Fibroblast of the conjunctiva (primary cell): ENCODE measurements around the gene IL1F10.
"Not testable (repeated sequence)": the region's sequence is repeated elsewhere in the genome, so short reads cannot be mapped to it uniquely, and the experiment has no call there.

ENCODE experiments used
- DNase-seq: peaks from one replicate; pipeline ENCODE4 v3.0.0-alpha.2; 2010; ENCODE audit warnings: low read depth

The IL1F10 gene

GRCh38 chr2:113081488-113082210, 13.9 kb downstream of the IL1F10 start:
- DNase-seq: no peak

DNA sequence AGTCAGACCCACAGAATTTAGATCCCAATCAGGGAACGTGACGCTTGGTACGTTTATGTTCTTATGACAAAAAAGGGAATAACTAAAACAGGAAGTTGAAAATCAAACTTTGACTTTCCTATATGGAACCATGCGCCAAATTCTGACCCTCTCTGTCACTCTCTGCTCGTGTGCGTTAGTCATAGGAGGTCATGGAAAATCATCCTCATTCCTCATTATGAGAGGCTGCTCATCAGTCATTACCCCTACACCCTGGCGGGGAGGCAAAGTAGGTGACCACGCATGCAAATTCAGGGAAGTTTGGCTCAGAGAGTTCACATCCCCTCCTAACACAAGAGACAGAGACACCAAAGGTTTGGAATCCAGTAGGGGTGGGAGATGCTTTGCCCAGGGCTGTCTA, 15.5 kb downstream of the IL1F10 start:
- DNase-seq: no peak

DNA sequence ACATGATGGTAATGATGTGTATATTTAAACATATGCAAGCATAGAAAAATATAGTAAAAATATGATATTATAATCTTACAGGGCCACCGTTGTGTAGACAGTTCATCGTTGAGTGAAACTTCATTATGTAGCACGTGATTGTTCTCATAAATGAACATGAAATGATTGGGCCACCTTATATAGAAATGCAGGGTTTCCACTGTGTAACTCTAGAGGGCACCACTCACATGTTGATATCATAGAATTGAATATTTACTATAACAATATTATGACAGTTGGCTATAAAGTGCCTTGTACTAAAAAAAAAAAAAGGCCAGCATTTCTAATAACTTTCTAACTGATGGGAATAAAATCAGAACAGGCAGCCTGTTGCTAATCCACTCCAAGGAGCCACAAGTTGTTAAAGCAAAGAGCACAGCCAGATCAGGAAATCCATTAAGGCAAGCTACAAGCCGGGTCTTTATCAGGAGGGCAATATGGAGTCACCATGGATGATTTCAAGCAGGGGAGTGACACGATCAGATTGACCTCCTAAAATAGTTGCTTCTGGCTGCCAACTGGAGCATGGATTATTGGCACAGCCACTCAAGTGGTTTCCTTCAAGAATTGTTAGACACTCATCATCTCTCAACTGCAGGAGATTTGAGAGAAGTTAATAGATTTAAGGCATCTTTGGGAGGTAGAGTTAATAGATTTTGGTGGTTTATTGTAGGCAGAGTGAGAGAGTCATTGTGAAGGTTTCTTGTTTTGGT, 16.7 kb downstream of the IL1F10 start:
- no peak for DNase-seq

DNA sequence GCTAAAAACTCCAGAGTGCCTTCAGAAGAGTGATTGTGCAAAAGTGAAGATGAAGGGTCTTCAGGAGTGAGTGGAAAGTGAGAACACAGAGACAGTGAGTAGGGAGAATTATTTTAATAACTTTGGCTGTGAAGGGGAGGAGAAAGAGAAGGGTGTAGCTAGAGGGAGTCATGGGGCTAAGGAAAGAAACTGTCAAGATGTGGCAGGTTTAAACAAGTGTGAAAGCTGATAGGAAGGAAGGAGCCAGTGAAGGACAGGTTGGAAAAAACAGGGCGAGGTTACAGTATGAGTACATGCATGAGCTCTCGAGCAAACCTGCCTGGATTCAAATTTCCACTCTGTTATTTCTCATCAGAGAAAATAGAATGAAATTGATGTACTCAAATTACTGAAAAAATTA, 17.8 kb downstream of the IL1F10 start:
- DNase-seq: no peak

- DNase-seq: no peak
Measured at GRCh38 chr2:113088213-113088992, 20.6 kb downstream of the IL1F10 start.

DNA sequence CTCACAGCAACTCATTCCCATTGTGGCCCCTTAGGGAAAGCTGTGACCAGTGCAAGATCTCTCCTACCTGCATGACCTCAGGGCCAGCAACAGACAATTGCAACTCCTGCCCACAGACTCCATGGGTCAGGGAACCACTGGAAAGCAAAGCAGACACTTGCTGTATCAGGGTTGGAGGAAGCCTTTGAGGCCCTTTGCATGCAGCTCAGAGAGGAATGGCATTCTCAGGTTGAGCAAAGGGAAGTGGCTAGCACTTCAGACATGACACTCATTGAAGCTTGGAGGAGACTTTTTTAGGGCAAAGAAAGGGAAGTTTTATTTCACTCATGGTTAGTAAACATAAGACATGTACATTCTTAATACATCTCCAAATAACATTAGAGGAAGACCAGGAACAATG, 22.1 kb downstream of the IL1F10 start:
- no peak for DNase-seq

GRCh38 chr2:113091231-113091896, 23.6 kb downstream of the IL1F10 start:
- DNase-seq: no peak

DNA sequence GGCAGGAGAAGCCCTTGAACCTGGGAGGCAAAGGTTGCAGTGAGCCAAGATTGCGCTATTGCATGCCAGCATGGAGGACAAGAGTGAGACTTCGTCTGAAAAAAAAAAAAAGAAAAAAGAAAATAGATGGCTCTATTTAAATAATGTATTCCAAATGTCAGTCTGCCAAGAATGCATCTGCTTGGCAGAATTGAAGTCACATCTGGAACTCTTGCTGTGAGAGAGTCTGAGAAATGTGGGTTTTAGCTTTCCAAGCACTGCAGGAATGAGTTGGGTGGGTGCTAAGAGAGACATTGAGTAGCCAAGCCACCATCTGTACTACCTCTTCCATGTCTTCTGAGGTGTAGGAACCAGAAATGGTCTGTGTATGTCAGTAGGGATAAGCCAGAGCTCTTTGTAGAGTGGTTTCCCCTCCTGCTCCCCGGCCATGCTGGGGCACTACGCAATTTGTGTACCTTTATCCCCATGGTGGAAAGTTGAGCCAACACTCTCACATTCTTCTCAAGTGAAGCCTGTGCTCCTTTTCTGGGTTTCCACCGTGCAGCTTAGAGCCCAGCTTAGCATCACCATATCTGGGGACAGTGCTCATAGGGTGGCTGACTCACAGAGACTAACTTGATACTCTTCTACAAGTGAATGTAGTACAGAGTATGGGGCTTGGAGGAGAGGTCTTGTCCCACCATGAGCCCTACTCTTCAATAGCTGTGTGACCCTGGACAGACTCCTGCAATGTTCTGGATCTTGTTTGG, 25.3 kb downstream of the IL1F10 start:
- no peak for DNase-seq

- no peak for DNase-seq
Measured at GRCh38 chr2:113093613-113093977, 25.8 kb downstream of the IL1F10 start.

DNA sequence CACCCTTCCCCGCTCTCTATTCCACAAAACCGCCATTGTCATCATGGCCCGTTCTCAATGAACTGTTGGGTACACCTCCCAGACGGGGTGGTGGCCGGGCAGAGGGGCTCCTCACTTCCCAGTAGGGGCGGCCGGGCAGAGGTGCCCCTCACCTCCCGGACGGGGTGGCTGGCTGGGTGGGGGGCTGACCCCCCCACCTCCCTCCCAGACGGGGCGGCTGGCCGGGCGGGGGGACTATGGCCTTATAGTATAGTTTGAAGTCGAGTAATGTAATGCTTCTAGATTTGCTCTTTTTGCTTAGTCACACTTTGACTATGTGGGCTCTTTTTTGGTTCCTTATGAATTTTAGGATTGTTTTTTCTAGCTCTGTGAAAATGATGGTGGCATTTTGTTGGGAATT, 28.5 kb downstream of the IL1F10 start:
- not testable (repeated sequence) for DNase-seq

DNA sequence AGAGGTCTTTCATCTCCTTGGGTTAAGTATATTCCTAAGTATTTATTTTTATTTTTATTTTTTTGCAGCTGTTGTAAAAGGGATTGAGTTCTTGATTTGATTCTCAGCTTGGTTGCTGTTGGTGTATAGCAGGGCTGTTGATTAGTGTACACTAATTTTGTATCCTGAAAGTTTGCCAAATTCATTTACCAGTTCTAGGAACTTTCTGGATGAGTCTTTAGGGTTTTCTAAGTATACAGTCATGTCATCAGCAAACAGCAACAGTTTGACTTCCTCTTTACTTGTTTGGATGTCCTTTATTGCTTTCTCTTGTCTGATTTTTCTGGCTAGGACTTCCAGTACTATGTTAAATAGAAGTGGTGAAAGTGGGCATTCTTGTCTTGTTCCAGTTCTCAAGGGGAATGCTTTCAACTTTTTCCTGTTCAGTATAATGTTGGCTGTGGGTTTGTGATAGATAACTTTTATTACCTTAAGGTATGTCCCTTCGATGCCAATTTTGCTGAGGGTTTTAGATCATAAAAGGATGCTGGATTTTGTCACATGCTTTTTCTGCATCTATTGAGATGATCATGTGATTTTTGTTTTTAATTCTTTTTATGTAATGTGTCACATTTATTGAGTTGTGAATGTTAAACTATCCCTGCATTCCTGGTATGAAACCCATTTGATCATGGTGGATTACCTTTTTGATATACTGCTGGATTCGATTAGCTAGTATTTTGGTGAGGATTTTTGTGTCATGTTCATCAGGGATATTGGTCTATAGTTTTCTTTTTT, 29.3 kb downstream of the IL1F10 start:
- DNase-seq: not testable (repeated sequence)

- no peak for DNase-seq
Measured at GRCh38 chr2:113098041-113098440, 30.3 kb downstream of the IL1F10 start.

- no peak for DNase-seq
Measured at GRCh38 chr2:113098532-113098931, 30.8 kb downstream of the IL1F10 start.

DNA sequence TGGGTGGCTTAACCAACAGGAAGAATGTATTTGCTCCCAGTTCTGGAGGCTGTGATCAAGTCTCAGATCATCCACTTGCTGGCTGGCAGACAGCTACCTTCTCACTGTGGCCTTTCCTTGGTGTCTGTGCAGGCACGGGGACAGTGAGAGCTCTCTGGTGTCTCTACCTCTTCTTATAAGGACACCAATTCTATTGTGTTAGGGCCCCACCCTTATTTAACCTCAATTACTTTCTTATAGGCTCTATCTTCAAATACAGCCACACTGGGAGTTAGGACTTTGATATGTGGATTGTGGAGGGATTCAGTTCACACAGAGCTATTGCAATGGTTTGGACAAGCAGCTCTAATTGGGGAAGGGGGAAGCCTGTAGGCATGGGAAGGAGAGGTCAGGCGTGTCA, 34.4 kb downstream of the IL1F10 start:
- DNase-seq: no peak

DNA sequence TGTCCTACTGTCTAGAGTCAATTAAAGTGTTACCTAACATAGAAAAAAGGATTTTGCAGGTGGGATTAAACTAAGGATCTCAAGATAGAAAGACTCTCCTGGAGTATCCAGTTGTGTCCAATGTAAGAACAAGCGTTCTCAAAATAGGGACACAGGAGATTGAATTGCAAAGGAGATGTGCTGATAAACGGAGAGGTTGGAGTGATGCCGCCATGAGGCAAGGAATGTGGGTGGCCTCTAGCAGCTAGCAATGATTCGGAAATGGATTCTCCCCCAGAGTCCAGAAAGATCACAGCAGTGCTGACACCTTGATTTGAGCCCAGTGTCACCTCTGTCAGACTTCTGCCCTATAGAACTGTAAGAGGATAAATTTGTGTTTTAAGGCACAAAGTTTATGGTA, 35.5 kb downstream of the IL1F10 start:
- DNase-seq: no peak

- no peak for DNase-seq
Measured at GRCh38 chr2:113104054-113104611, 36.4 kb downstream of the IL1F10 start.

GRCh38 chr2:113105047-113105785, 37.4 kb downstream of the IL1F10 start:
- DNase-seq: peak; percentile 16

DNA sequence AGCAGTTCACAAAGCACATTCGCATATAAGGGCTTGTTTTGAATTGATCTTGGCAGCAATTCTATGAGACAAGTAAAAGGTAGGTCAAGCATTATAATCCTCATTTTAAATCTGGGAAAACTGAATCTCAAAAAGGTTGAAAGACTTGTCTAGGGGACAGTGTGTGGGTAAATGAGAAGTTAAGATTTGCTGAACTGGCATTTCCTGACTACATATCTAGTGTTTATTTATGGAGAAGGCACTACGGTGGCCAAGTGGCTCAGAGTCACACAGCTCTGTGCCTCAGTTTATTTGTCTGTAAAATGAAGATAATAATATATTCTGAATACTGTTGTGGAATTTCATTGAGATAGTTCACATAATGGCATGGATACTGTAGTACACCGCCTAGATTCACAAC, 43.4 kb downstream of the IL1F10 start:
- no peak for DNase-seq

DNA sequence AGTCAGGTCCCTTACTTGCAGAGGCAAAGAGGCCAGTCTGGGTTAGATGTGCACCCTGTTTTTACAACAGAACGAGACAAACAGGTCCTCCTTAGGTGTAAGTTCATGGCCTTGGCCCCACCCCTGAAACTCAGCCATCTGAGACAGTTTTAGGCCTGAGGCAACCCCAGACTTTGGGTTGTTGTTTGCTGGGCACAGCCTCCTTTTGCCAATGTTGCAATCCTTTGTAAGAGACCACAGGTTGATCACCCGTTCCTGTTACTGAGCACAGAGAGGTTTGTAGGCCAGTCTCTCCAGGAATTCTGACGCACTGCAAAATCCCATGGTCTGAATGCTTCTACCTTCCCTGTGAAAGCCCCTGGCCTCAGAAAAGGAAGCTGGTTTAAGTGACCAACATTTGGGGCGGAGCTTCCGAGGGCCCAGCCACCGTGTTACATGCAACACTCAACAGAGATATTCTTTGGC, 44.1 kb downstream of the IL1F10 start:
- DNase-seq: no peak

- no peak for DNase-seq
Measured at GRCh38 chr2:113112441-113112840, 44.7 kb downstream of the IL1F10 start.
